Lung (tissue), 12 donors: ENCODE results near the gene EEF1E1. TPM values are rescaled to one million over a fixed set of nuclear protein-coding genes. Genes with fewer than 3 reads are reported as not detected.

Source experiments
- ATAC-seq: fragments of 200-7000 bp; cut with Tn5 transposase; one replicate; pipeline ENCODE4 v1.9.1; 2020; ENCODE audit warnings: moderate number of reproducible peaks; ENCODE audit not compliant: insufficient read depth, low FRiP score
- DNase-seq, 3 donors: peaks; one replicate each; pipeline ENCODE4 v3.0.0-alpha.2; 2013 to 2017
- H3K27ac ChIP-seq, 2 donors: one replicate each; pipeline ENCODE4 v1.5.1; 2013; ENCODE audit warnings: mild to moderate bottlenecking in 2 of 2, moderate library complexity in 2 of 2, control low read depth in 1 of 2, inconsistent platforms in 1 of 2, low read depth in 1 of 2, low read length in 1 of 2
- H3K27me3 ChIP-seq, 3 donors: one replicate each; pipeline ENCODE4 v1.5.1; 2013; ENCODE audit warnings: low read length in 2 of 3; ENCODE audit not compliant: control insufficient read depth in 3 of 3, insufficient read depth in 3 of 3
- H3K36me3 ChIP-seq, 4 donors: one replicate each; pipeline ENCODE4 v1.5.1; 2013; ENCODE audit warnings: low read length in 4 of 4, mild to moderate bottlenecking in 1 of 4, moderate library complexity in 1 of 4; ENCODE audit not compliant: control insufficient read depth in 4 of 4, insufficient read depth in 4 of 4
- H3K4me1 ChIP-seq, 5 donors: one replicate each; pipeline ENCODE4 v1.5.1; 2013; ENCODE audit warnings: low read length in 5 of 5, mild to moderate bottlenecking in 2 of 5, moderate library complexity in 1 of 5; ENCODE audit not compliant: control insufficient read depth in 5 of 5, insufficient read depth in 5 of 5
- H3K4me3 ChIP-seq: one replicate; pipeline ENCODE4 v1.5.1; 2013; ENCODE audit warnings: mild to moderate bottlenecking, control low read depth, moderate library complexity
- H3K9ac ChIP-seq, 2 donors: one replicate each; pipeline ENCODE4 v1.5.1; 2013; ENCODE audit warnings: low read length in 2 of 2, control low read depth in 1 of 2; ENCODE audit not compliant: insufficient read depth in 1 of 2
- H3K9me3 ChIP-seq, 4 donors: one replicate each; pipeline ENCODE4 v1.5.1; 2013; ENCODE audit warnings: low read length in 3 of 4, mild to moderate bottlenecking in 1 of 4, moderate library complexity in 1 of 4; ENCODE audit not compliant: control insufficient read depth in 4 of 4, insufficient read depth in 3 of 4
- WGBS, 2 donors: extraction: QIAGEN DNeasy Blood & Tissue Kit; methylation state at CpG; one replicate each; pipeline ENCODE4 v1.1.7; 2013; 5-methylcytosine and 5-hydroxymethylcytosine counted together
- polyA plus RNA-seq, 2 donors: library from polyadenylated mRNA; stranded (reverse); fragments of 200-250 nt; gene quantifications; one replicate each; pipeline ENCODE4 v1.2.1, GENCODE V29; 2013
- total RNA-seq, 2 donors: library from RNA; depleted of rRNA in 1 of 2; stranded (reverse); fragments of >200 nt in 1 of 2; gene quantifications; one replicate each; pipeline ENCODE4 v1.2.1, GENCODE V29; 2014 to 2021
- TF ChIP-seq, protein P1 (sequence below): IDR thresholded peaks from 2 replicates; pipeline ENCODE4 v1.5.1; 2012; ENCODE audit warnings: mild to moderate bottlenecking; ENCODE audit errors: control extremely low read depth, extremely low read depth
- donor health status: control.
- donor health status: control.
- donor health status: Bipolar disorder and iron deficiency.
- donor health status: healthy.
- donor health status: DM: yes; HTN: yes; CAD: no.

EEF1E1 gene
- total and polyA plus RNA-seq, 4 donors = 15.2 to 39.2 (median 28.0) TPM

GRCh38 chr6:8139451-8139850, 37.1 kb upstream of the EEF1E1 start:
- H3K36me3 ChIP-seq = no peaks in the 10 kb centered on the region
- H3K4me1 ChIP-seq = no peaks in the 10 kb centered on the region
- H3K9me3 ChIP-seq = no peaks in the 10 kb centered on the region
- TF ChIP-seq, protein P1, sequence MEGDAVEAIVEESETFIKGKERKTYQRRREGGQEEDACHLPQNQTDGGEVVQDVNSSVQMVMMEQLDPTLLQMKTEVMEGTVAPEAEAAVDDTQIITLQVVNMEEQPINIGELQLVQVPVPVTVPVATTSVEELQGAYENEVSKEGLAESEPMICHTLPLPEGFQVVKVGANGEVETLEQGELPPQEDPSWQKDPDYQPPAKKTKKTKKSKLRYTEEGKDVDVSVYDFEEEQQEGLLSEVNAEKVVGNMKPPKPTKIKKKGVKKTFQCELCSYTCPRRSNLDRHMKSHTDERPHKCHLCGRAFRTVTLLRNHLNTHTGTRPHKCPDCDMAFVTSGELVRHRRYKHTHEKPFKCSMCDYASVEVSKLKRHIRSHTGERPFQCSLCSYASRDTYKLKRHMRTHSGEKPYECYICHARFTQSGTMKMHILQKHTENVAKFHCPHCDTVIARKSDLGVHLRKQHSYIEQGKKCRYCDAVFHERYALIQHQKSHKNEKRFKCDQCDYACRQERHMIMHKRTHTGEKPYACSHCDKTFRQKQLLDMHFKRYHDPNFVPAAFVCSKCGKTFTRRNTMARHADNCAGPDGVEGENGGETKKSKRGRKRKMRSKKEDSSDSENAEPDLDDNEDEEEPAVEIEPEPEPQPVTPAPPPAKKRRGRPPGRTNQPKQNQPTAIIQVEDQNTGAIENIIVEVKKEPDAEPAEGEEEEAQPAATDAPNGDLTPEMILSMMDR = no peak
- H3K27me3 ChIP-seq = no peaks in the 10 kb centered on the region
- DNase-seq = no peak
- no peak overlapping the region for H3K4me3 ChIP-seq
- ATAC-seq = no peak
- no peak overlapping the region for H3K9ac ChIP-seq
- 92% methylated on average over 7 of the region's 7 CpGs for WGBS, 2 donors
- no peak overlapping the region for H3K27ac ChIP-seq

DNA sequence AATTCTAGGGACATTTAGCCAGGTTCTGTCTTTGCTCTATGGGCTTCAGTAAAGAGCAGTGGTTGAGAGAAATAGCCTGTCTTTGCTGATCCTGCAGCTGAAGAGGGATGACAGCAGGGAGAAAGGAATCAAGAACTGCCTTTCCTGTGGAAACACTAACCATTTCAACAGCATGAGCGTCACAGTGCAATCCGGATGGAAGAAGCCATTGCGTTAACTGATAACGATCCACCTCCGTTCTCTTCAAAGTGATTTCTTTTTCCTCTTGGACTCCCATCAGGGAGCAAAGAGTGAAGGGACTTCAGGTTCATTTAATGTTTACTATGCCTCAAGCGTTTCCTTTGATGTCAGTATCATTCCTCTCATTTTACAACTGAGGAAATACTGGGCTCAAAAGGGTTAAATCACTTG, 35.2 kb upstream of the EEF1E1 start:
- H3K27ac ChIP-seq = no peak overlapping the region
- no peak overlapping the region for H3K4me3 ChIP-seq
- H3K9me3 ChIP-seq = no peaks in the 10 kb centered on the region
- WGBS, 2 donors = 48 to 58% methylated on average over 6 of the region's 6 CpGs
- no peak overlapping the region for H3K9ac ChIP-seq
- H3K27me3 ChIP-seq = no peaks in the 10 kb centered on the region
- ATAC-seq (no peak), DNase-seq (no peak)
- H3K4me1 ChIP-seq = no peaks in the 10 kb centered on the region
- TF ChIP-seq, protein P1 = no peak
- no peaks in the 10 kb centered on the region for H3K36me3 ChIP-seq

DNA sequence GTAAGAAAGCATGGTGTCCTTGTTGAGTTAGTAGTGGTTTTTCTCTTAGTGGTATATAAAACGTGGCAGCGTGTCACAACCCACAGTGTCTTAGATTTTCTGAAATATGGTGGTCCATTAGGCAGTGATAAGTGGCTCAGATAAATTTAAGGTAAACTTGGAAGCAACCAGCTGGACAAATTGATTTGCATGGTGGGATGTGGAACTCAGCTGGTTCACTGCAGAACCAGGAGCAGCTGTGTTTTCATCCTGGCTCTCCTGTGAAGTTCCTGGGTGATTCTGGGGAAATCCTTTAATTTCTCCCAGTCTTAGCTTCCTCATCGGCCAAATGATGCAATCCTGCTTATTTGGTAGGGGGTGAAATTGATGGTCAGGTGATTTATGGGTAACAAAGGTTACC, 32.9 kb upstream of the EEF1E1 start:
- TF ChIP-seq, protein P1 = no peak
- ATAC-seq = no peak
- Histone ChIP-seq H3K9me3 (peaks cover 0 to 3% (median 0%) of the 10 kb centered on the region in 4 donors), H3K4me3 (no peak overlapping the region), H3K27me3 (no peaks in the 10 kb centered on the region), H3K36me3 (no peaks in the 10 kb centered on the region), H3K27ac (no peak overlapping the region), H3K9ac (no peak overlapping the region), H3K4me1 (no peaks in the 10 kb centered on the region)
- 77 to 82% methylated on average over 3 of the region's 3 CpGs for WGBS, 2 donors
- DNase-seq = no peak

- Histone ChIP-seq H3K4me3 (no peak overlapping the region), H3K9ac (no peak overlapping the region), H3K9me3 (peaks cover 0 to 3% (median 0%) of the 10 kb centered on the region in 4 donors), H3K4me1 (no peaks in the 10 kb centered on the region), H3K36me3 (no peaks in the 10 kb centered on the region), H3K27ac (no peak overlapping the region), H3K27me3 (no peaks in the 10 kb centered on the region)
- TF ChIP-seq, protein P1 = no peak
- no peak for DNase-seq
- no peak for ATAC-seq
- 82 to 85% methylated on average over 6 of the region's 6 CpGs for WGBS, 2 donors
Measured at GRCh38 chr6:8132130-8132529, 29.8 kb upstream of the EEF1E1 start.
